Measurements from ENCODE around the gene GALR2.
"Not testable (repeated sequence)": the region's sequence is repeated elsewhere in the genome, so short reads cannot be mapped to it uniquely, and the experiment has no call there.

The GALR2 gene, protein sequence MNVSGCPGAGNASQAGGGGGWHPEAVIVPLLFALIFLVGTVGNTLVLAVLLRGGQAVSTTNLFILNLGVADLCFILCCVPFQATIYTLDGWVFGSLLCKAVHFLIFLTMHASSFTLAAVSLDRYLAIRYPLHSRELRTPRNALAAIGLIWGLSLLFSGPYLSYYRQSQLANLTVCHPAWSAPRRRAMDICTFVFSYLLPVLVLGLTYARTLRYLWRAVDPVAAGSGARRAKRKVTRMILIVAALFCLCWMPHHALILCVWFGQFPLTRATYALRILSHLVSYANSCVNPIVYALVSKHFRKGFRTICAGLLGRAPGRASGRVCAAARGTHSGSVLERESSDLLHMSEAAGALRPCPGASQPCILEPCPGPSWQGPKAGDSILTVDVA

DNA sequence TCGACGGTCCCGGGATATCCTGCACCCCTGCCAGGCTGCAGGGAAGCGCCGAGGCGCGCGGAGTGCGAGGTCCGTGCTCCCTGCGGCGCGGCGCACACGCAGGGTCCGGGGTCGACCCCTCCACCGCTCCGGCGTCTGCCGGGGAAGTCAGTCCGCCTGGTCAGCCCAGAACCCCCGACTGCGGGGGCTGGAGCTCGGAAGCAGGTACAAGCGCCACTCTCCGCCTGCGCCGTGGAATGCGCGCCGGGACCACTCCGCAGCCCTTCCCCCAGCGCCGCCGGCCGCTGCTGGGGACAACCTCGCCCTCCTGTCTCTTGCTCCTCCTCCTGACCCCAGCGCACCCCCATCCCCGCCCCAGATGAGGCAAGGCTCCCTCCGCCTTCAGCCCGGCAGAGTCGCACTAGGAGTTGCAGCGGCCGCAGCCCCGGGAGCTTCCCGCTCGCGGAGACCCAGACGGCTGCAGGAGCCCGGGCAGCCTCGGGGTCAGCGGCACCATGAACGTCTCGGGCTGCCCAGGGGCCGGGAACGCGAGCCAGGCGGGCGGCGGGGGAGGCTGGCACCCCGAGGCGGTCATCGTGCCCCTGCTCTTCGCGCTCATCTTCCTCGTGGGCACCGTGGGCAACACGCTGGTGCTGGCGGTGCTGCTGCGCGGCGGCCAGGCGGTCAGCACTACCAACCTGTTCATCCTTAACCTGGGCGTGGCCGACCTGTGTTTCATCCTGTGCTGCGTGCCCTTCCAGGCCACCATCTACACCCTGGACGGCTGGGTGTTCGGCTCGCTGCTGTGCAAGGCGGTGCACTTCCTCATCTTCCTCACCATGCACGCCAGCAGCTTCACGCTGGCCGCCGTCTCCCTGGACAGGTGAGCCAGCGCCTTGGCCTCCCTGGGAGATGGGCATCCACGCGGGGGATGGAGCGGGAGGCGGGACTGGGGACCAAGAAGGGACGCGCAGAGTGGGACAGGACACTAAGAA, at the start of gene GALR2:
TSS of gene GALR2 (plus strand) at position 392 of the 974 bp plus-strand sequence. CDS start at position 495, 103 bp downstream.
- no peak for DNase-seq

DNA sequence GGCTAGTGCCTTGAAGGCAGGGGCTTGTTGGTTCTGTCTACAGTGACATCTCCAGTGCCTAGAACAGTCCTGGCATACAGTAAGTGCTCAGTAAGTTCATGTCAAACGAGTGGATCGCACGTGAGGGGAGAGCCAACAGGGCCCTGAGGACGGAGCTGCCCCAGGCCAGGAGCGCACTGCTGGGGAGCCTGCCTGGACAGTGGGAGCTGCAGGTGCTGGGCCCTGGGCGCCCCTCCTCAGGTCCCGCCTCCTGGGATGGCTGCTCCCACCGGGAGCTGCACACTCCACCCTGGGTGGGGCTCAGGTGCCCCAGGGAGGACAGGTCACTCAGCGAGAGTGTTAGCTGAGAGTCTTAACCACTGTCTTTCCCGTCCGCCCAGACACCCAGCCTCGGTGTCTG, 49.3 kb upstream of the GALR2 start:
- no peak for DNase-seq

DNA sequence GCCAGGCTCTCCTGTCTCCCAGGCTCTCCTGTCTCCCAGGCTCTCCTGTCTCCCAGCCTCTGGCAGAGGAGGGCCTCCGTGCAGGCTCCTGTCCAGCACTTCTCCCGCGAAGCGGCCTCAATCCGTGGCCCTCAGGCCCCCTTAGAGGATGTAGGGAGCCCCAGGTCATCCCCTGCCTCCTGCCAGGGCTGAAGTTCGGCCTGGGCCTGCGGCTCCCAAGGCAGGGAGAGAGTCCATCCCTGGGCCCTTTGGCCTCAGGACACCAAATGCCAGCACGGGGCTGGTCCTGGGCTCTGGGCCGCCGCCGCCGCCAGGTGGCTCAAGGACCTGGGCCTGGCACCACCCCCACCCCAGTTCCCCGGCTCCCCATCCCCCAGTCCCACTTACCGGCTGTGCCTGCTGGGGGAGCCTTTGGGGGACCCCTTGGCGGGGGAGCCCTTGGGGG, 47.8 kb upstream of the GALR2 start:
- DNase-seq = no peak

DNA sequence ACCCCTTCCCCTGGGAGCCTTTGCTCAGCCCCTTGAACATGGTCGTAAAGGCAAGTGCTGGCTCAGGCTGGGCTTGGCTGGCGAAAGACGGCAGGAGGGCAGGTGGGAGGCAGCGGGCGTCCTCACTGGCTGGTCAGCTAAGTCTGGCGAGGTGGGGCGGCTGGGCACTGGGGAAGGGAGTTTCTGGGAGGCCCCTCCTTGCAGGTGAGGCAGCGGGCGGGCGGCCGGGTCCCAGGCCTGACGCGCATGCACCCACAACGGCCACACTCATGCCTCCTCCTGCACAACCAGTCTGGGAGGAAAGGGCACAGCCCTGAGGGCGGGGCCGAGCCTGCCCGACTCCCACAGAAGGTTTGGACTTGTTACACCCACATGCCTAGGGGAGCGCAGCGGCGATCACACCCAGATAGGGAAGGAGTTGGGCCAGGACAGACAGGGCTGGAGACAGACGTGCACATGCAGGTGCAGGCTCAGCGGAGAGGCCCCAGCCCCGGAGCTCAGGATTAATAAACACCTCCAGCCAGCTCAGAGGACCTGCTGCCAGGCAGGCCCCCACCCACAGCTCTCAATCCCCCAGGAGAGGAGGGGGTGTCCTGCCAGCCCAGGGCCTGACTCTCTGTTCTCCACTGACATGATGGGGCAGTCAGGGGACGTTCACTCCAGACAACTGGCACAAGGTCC, 47.3 kb upstream of the GALR2 start, which contains the start of gene EVPL:
TSS of gene EVPL (minus strand) at position 148 of the 681 bp plus-strand sequence. CDS start at position 40, 108 bp downstream.
- DNase-seq = no peak

DNA sequence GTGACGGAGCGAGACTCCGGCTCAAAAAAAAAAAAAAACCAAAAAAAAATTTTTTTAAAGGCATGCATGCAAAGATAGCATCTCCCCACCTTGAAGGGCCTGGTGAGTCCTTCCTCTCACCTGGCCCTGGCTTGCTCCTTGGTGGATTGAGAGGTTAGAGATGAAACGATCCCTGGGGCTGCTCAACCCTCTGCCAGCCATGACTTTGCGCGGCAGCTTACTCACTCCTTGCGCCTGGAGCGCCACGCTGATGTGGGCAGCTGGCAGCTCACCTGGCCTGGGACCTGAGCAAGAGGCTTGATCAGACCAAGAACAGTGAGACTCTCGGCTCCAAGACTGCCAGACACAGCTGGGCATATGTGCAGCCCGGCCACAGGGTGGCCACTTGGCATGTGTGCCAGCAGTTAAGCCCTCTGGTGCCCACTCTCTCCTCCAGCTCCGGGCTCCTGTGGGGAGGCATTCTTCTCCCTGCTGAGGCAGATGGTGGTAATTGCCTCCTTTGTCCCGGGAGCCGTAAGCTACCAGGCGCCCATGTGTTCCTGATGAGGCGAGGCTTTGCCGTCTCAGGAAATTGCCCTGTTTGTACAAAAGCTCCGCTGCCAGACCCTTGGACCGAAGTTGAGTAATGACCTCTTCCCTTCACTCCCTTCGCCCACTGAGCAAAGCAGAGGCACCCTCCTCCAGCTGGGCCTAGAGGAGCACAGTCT, 42.4 kb upstream of the GALR2 start:
- no peak for DNase-seq

DNA sequence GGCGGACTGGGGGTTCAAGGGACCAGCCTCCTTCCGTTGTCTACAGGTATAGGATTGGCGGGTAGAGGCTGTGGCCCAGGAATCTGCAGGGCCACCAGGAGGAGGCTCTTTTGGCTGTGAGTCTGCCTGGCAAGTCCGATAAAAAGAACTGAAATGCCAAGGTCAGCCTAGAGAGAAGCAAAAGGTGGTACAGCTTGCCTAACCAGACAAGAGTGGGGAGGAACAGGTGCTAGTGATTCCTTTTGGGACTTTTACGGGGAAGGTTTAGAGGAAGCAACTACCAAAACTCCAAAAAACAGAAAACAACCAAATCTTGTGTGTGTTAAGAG, 41.8 kb upstream of the GALR2 start:
- no peak for DNase-seq

DNA sequence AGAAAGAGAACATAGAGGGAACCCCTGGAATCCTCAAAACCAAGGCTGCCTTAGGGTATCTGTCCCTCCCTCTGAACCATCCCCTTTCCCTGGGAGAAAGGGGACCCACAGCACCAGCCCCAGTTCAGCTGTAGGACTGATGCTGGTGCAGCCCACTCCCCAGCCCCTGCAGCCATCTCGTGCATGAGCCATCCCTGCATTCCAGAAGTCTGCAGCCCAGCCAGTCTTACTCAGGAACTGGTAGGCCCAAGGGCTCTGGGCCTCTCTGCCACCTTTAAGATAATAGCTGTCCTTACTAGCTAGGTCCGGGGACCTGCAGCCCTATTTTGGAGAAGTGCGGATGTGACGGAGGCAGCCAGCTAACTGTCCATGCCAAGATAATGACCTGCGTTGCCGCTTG, 41.4 kb upstream of the GALR2 start:
- no peak for DNase-seq

DNA sequence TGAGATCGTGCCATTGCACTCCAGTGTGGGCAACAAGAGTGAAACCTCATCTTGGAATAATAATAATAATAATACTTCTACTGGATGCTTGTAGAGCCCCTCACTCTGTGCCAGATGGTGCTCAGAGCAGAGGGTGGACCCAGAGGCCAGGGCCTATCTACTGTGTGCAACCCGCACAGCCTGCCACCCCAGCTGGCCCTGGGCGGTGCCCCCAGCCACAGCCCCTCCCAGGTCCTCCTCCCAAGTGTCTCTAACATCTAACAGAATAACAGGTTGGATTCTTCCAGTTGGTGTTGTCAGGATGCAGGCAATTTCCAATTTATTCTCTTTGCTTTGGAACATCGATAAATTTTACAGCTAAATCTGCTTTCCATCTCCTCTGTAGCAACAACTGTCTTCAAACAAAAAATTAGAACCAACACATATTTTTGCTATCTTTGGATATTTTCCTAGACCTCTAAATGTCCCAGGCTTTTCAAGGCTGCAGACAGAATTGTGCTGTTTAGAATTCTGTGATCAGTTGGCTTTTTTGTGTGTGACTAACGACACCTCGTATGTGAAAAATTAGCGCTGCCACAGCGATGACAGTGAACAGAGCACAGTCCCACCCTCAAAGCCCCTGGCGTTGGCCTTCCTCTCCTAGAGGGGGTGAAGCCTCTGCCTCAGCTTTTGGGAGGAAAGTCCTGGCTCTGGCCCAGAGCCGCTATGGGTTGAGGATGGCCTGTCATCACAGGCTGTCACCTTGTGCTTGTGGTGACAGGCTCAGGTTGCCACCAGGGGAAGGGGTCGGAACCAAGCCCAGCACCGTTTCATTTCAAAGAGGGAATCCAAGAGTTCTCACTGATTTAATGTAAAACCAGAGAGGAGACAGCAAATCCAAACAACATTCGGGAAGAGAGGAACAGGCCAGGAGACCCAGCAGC, 39.9 kb upstream of the GALR2 start:
- DNase-seq = no peak

DNA sequence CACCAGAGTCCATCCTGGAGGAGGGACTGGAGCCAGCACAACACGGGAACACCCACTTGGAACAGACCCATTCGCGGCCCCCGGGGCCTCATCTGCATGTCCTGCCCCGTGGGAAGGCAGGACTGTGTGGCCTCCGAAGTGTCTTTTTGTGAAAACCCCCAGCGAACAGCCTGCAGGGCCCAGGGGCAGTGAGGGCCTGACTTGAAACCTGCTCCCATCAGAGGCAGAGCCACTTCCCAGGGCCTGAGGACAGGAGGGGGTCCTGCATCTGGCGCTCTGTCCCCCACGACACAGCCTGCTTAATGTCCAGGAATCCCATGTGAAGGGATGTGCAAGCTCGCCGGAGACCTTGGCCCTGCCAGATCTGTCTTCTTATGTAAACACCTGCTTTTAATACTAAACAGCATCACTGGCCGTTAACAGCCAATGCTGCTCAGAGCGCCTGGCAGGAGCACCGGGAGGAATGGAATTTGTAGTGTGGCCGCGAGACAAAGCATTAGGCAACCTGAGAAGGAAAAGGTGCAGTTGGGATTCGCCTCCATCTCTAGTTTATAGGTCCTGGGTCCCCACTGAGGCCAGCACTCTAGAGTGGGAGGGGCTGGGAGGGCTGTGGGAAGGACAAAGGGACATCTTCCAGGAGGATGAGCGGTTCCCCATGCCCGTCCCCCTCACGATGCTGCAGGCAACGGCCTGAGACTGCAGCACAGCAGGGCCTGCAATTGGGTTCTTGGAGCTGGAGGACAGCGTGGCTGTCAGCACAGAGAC, 37.9 kb upstream of the GALR2 start:
- no peak for DNase-seq

DNA sequence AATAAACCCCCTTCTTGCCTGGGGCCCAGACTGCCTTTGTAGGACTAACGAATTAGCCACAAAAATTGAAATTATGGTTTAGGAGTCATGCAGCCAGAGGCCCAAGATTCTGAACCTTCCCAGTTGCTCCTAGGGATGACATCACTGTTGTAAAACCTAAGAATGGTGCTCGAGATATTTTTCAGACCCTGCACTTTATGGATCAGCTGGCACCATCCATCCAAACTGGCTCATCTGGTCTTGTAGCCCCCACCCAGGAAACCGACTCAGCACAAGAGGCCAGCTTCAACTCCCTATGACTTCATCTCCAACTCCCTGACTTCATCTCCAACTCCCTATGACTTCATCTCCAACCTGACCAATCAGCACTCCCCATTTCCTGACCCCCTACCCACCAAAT, 36.5 kb upstream of the GALR2 start:
- no peak for DNase-seq

DNA sequence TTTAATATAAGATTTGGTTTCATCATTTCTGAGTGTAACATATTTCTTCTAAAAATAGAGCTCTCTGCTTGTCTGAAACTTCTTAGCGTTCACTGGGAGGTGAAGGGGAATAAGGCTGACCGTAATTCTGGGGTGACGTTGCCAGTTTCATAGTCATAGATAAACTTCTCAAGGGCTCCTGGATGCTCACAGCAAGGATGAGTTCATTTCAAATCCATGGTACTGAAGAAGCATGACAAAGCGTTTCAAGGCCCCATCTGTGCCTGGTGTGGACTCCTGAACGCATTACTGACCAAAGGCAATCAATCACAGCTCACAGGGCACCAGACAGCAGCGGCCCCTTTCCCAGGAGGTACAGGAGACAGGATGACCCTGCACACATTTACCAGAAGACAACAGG, 35.5 kb upstream of the GALR2 start:
- no peak for DNase-seq

DNA sequence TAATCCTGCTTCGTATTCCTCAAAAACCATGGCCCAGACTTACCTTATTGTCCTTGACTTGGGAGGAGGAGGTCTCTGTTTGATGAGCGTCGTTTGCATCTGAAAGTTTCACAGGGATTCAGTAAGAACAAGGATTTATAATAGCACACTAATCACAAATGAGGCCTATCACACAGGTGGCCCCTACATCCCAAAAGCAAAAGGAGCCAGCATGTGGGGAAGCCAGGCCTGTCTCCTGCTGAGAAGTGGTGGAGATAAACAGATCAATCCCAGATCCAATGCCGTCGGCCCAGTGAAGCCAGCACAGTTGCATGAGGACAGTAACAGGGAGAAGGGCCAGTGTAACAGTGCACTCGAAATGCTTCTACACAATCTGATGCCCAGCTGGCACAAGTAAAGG, 34.2 kb upstream of the GALR2 start:
- no peak for DNase-seq

DNA sequence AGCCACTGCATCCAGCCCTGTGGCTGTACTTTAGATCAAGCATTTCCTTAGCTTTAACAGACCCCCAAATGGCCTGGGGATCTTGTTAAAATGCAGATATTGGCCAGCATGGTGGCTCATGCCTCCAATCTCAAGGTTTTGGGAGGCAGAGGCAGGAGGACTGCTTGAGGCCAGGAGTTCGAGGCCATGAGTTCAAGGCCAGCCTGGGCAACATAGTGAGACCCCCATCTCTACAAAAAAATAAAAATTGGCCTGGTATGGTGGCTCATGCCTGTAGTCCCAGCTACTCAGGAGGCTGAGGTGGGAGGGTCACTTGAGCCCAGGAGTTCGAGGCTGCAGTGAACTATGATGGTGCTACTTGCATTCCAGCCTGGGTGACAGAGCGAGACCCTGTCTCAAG, 31.7 kb upstream of the GALR2 start:
- DNase-seq = not testable (repeated sequence)

DNA sequence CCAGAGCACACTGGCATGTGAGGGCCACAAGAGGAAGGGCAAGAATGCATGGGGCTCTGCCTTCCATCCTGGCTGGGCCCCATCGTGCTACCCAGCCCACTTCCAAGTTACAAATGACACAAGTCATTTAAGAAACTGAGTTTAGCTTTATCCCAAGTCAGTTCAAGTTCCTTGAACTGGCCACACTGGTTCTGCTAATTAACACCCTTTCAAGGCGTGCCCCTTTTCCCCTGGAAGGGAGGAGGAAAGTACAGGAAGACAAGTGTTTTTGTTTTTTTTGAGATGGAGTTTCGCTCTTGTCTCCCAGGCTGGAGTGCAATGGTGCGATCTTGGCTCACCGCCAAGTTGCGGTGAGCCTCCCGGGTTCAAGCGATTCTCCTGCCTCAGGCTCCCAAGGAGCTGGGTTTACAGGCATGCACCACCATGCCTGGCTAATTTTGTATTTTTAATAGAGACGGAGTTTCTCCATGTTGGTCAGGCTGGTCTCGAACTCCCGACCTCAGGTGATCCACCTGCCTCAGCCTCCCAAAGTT, 30.0 kb upstream of the GALR2 start:
- not testable (repeated sequence) for DNase-seq

DNA sequence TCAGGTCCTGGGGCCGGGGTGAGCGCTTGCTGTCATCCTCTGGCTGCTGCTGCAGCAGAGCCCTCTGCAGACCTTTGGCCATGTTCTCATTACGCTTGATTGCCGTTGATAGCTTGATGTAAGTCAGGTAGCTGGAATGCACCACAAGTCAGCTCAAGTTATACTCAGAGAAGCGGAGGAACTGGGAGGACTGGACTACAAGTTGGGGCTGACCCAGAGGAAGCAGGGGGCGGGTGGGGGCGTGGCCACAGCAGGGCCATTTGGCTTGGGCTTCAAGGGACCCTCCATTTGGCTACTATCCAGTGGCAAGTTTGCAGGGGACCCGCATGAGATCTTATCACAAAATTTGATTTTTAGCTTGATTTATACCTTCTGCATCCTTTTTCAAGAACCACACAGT, 28.5 kb upstream of the GALR2 start:
- DNase-seq = no peak

DNA sequence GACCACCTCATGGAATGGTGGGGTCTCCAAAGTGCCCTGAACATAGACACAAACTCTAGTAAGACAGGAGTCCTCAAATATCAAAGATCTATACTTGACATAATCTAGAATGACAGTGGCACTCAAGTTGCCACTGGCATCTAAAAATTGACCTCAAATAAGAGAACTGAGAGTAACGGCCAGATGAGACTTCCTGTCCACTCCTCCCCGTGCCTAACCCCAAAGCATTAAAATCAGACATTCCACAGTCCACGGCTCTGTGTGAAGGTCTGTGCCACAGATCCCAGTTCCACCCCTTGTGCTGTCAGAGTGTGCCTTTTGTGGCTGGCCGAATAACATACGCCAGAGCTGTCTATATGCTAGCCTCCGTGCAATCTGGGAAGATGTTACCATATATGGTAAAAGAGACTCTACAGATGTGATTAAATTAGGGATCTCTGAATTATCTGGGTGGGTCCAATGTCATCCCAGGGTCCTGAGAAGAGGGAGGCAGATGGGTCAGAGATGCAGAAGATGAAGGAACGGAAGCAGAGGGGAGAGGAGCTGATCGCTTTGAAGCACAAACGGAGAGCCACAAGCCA, 26.5 kb upstream of the GALR2 start:
- DNase-seq = no peak

DNA sequence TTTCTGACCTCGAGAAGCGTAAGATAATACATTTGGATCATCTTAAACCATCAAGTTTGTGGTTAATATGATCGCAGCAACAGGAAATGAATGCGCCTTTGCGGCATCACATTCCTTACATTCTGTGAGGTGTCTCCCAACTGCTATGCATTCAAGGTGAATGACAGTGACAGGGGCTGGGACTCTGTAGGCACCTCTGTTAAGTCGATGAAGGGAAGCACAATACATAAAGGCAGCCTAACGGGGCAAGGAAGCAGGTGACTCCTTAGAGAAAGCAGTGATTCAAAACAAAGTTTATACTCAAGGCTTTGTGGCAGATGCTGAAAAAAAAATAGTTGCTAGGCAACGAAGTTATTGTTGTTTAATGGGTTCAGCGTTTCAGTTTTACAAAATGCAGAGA, 25.9 kb upstream of the GALR2 start:
- DNase-seq = no peak

DNA sequence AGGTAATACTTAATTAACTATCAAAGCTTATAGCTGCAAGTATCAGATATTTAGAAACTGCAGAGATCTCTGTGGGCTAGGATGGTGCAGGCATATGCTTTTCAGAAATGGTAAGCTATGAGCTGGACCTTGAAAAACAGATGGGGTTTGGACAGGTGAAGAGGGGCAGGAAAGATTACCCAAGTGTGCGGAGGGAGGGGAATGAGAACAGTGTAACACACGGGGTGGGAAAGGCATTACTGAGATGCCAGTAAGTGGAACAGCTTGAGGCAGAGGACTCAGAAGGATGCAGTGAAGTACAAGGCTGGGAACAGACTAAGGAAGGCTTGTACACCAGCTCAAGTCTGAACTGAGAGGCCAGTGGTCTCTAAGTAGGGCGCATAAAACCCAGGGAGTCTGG, 25.3 kb upstream of the GALR2 start:
- DNase-seq = no peak

DNA sequence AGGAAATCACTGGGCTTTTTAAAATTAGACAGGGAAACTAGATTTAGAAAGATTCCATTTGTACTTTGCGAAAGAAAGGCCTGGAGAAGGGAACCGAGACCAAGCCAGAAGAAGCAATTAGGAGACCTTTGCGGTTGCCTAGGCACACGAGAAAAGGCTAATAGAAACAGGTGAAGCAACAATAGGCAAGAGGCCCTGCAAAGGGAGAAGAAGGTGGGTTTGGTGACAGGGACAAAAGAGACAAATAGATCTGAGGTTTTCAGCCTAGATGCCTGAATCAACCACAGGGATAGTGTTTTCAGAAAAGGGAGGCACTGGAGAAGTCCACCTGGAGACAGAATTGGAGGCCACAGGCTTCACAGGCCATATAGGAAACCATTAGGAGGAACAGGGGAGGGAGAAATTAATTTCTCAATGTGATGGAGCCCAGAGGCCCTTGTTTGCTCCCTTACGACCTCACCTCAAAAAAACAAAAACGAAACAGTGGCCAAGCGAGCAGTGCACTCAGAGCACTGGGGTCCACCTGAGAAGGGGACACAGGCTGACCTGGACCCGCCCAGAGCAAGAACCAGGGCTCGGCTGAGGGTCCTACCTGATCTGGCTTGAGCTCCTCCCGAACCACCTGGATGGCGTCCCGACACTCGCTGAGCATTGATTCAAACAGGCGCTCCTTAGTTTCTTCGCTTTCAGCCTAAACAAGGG, 24.6 kb upstream of the GALR2 start:
- no peak for DNase-seq

All from SIG-M5 (cell line).